MM.1S (cell line): ENCODE data around the gene NRXN3.

Experiments used
- CTCF ChIP-seq: fragments of 300-600 bp; sonication (generic); IDR thresholded peaks from 2 replicates; pipeline ENCODE4 v1.5.1; 2016; ENCODE audit warnings: antibody characterized with exemption, low read length, mixed read lengths
- EZH2 ChIP-seq: fragments of 300-600 bp; sonication (generic); optimal IDR thresholded peaks from 2 replicates; pipeline ENCODE3; 2017; ENCODE audit warnings: low read depth, mild to moderate bottlenecking, antibody characterized with exemption, low read length, mixed read lengths

- no peak for TF ChIP-seq EZH2
- TF ChIP-seq CTCF, result no peak
These were observed 1532.0 kb downstream of the NRXN3 start for GRCh38 chr14:79702197-79702596.
